ENCODE data around the gene DOHH. TPM values are rescaled to one million over a fixed set of nuclear protein-coding genes. Genes with fewer than 3 reads are reported as not detected.
"Not testable (repeated sequence)": the region's sequence is repeated elsewhere in the genome, so short reads cannot be mapped to it uniquely, and the experiment has no call there.

DOHH gene
- total RNA-seq, 4 donors from 2014 or later, result 19.5 to 37.5 (median 25.8) TPM

- Histone ChIP-seq H3K27me3 (no peaks in the 10 kb centered on the region), H3K9me3 (no peaks in the 10 kb centered on the region), H3K4me3 (no peak overlapping the region), H3K4me1 (peaks cover 29 to 100% (median 71%) of the 10 kb centered on the region in 4 donors), H3K36me3 (peaks cover 0 to 36% (median 22%) of the 10 kb centered on the region in 4 donors), H3K27ac (replicated peaks in 1 of 4) (no peak overlapping the region)
- 86% methylated on average over 24 of the region's 26 CpGs for WGBS
- no peak for DNase-seq (ENCODE audit: extremely low spot score)
- intact Hi-C loops (cut with DNase I), result no loop called here
- TF ChIP-seq POLR2AphosphoS5 (IDR thresholded peaks at IDR 0.05) (no peak), EP300 (IDR thresholded peaks at IDR 0.05) (no peak), POLR2A (IDR thresholded peaks at IDR 0.05; ENCODE audit: low read depth) (no peak), CTCF (IDR thresholded peaks at IDR 0.05) (no peak)
These were observed 11.2 kb upstream of the DOHH start for GRCh38 chr19:3511506-3512251.

- intact Hi-C loops (cut with DNase I), result no loop called here
- TF ChIP-seq POLR2AphosphoS5 (IDR thresholded peaks at IDR 0.05) (no peak), EP300 (IDR thresholded peaks at IDR 0.05) (no peak), POLR2A (IDR thresholded peaks at IDR 0.05; ENCODE audit: low read depth) (no peak), CTCF (IDR thresholded peaks at IDR 0.05) (no peak)
- H3K27ac ChIP-seq (replicated peaks in 1 of 4), result no peak overlapping the region
- DNase-seq (ENCODE audit: extremely low spot score), result no peak
- H3K4me3 ChIP-seq, result no peak overlapping the region
- H3K36me3 ChIP-seq, result peaks cover 0 to 36% (median 22%) of the 10 kb centered on the region in 4 donors
- H3K9me3 ChIP-seq, result no peaks in the 10 kb centered on the region
- peaks cover 29 to 93% (median 62%) of the 10 kb centered on the region in 4 donors for H3K4me1 ChIP-seq
- WGBS, result 73% methylated on average over 3 of the region's 22 CpGs
- H3K27me3 ChIP-seq, result no peaks in the 10 kb centered on the region
These were observed 10.3 kb upstream of the DOHH start for GRCh38 chr19:3510727-3511126.

DNA sequence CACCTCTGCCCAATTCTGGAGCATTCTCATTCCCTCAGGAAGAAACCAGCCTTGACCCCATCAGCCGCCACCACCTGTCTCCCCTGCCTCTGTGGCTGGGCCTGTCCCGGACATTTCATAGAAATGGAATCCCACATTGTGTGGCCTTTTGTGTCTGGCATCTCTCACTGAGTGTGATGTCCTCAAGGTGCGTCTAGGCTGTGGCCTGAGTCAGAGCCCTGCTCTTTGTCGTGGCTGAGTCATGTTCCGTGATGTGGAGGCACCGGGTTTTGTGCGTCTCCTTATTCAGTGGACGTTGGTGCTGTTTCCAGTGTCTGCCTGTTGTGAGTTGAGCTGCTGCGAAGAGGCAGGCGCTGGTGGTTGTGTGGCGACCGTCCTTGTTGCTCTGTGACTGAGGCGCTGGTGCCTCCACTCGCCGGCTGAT, 9.1 kb upstream of the DOHH start:
- H3K9me3 ChIP-seq, result no peaks in the 10 kb centered on the region
- H3K27me3 ChIP-seq, result no peaks in the 10 kb centered on the region
- TF ChIP-seq POLR2A (IDR thresholded peaks at IDR 0.05; ENCODE audit: low read depth), result no peak
- TF ChIP-seq EP300 (IDR thresholded peaks at IDR 0.05), result no peak
- no peak for TF ChIP-seq POLR2AphosphoS5 (IDR thresholded peaks at IDR 0.05)
- no peak for TF ChIP-seq CTCF (IDR thresholded peaks at IDR 0.05)
- no peak overlapping the region for H3K4me3 ChIP-seq
- intact Hi-C loops (cut with DNase I), result no loop called here
- peaks cover 35 to 88% (median 63%) of the 10 kb centered on the region in 4 donors for H3K4me1 ChIP-seq
- peak overlapping the region in 1 of 4 donors; percentile 1 for H3K27ac ChIP-seq (replicated peaks in 1 of 4)
- peaks cover 0 to 31% (median 22%) of the 10 kb centered on the region in 4 donors for H3K36me3 ChIP-seq
- no peak for DNase-seq (ENCODE audit: extremely low spot score)
- 84% methylated on average over 15 of the region's 15 CpGs for WGBS

DNA sequence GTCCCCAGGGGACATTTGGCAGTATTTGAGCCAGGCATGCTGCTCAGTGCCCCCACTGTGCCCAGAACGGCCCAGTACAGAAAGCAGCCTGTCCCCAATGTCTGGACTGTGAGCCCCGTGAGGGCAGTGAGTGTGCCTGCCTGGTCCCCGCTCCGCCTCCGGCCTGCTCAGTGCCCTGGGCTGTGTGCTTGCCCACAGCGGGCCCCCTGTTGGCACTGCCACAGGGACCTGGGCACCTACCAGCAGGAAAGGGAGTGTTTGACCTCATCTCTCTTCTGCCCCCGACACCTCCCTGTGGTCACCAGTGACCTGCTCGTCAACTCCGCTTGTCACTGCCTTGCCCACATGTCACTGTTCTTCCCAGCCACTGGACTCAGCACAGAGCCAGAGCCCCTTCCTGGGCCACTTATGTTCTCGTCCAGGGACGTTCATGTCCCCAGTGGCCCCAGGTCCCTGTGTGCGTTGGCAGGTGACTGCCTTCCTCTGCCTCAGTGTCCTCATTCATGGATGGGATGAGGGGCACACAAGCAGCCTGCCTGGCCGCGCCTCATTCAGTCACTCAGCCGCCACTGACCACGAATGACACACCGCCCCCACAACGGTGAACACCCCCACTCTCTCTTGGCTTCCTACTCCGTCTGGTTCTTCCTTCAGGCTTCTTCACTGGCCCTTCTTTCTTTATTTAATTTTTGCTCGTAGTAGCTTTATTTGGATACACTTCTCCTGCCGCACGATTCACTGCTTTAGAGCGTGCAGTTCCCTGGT, 8.5 kb upstream of the DOHH start:
- H3K9me3 ChIP-seq, result no peaks in the 10 kb centered on the region
- H3K4me1 ChIP-seq, result peaks cover 35 to 81% (median 60%) of the 10 kb centered on the region in 4 donors
- TF ChIP-seq POLR2A (IDR thresholded peaks at IDR 0.05; ENCODE audit: low read depth), result no peak
- TF ChIP-seq EP300 (IDR thresholded peaks at IDR 0.05), result no peak
- TF ChIP-seq CTCF (IDR thresholded peaks at IDR 0.05), result no peak
- no peak for TF ChIP-seq POLR2AphosphoS5 (IDR thresholded peaks at IDR 0.05)
- H3K27me3 ChIP-seq, result no peaks in the 10 kb centered on the region
- intact Hi-C loops (cut with DNase I), result no loop called here
- 79% methylated on average over 23 of the region's 23 CpGs for WGBS
- H3K4me3 ChIP-seq, result no peak overlapping the region
- DNase-seq (ENCODE audit: extremely low spot score), result no peak
- H3K27ac ChIP-seq (replicated peaks in 1 of 4), result peak overlapping the region in 1 of 4 donors; percentile 1
- peaks cover 0 to 31% (median 22%) of the 10 kb centered on the region in 4 donors for H3K36me3 ChIP-seq

GRCh38 chr19:3508121-3508661, 7.7 kb upstream of the DOHH start:
- Histone ChIP-seq H3K4me3 (peak overlapping the region in 3 of 4 donors; percentile 88 to 91 (median 90)), H3K4me1 (peaks cover 32 to 74% (median 55%) of the 10 kb centered on the region in 4 donors), H3K36me3 (peaks cover 0 to 31% (median 22%) of the 10 kb centered on the region in 4 donors), H3K27ac (replicated peaks in 1 of 4) (peak overlapping the region in 2 of 4 donors; percentile 88 to 92)
- DNase-seq (ENCODE audit: extremely low spot score); H3K27me3 ChIP-seq; H3K9me3 ChIP-seq; intact Hi-C loops (cut with DNase I): not testable (repeated sequence)
- 94% methylated on average over 18 of the region's 18 CpGs for WGBS

All from esophagus muscularis mucosa (tissue), 4 donors.